MCF 10A (cell line): ENCODE data around the gene TSPYL1. TPM values are rescaled to one million over a fixed set of nuclear protein-coding genes. Genes with fewer than 3 reads are reported as not detected.
A peak's percentile ranks its signal among the peaks of the same experiment; 100 is the strongest.

Source experiments
- BruUV-seq: library from RNA; stranded (reverse); fragments of 400-500 nt; replicated peaks from 2 replicates; lab custom pipeline; 2021; lab: Mats Ljungman, UMichigan
- CTCF ChIA-PET: fragments of 300-600 bp; sonication (Branson Sonifier 250); formaldehyde crosslinking; extraction: SDS; loops from one replicate; lab custom pipeline; 2021; ENCODE audit warnings: antibody characterized with exemption, inconsistent platforms; lab: Yijun Ruan, JAX
- POLR2A ChIA-PET: fragments of 300-600, 350-650 bp; sonication (Branson Sonifier 250); formaldehyde crosslinking; extraction: SDS; loops from one replicate; lab custom pipeline; 2020; ENCODE audit warnings: antibody characterized with exemption, inconsistent platforms; lab: Yijun Ruan, JAX
- DNase-seq: peaks from one replicate; pipeline ENCODE4 v3.0.0-alpha.2; 2018; ENCODE audit not compliant: unreplicated experiment
- H3K27ac Mint-ChIP-seq: one replicate; pipeline ENCODE4 v1.8.0; 2022; ENCODE audit warnings: mild to moderate bottlenecking, low read depth, mixed read lengths; ENCODE audit not compliant: unreplicated experiment
- H3K27me3 Mint-ChIP-seq: one replicate; pipeline ENCODE4 v1.8.0; 2022; ENCODE audit warnings: mixed read lengths; ENCODE audit not compliant: insufficient read depth, unreplicated experiment
- H3K36me3 Mint-ChIP-seq: one replicate; pipeline ENCODE4 v1.8.0; 2022; ENCODE audit warnings: mild to moderate bottlenecking, moderate library complexity, mixed read lengths; ENCODE audit not compliant: insufficient read depth, unreplicated experiment
- H3K4me1 Mint-ChIP-seq: one replicate; pipeline ENCODE4 v1.8.0; 2022; ENCODE audit warnings: mixed read lengths; ENCODE audit not compliant: insufficient read depth, unreplicated experiment
- H3K4me3 Mint-ChIP-seq: one replicate; pipeline ENCODE4 v1.8.0; 2022; ENCODE audit warnings: mild to moderate bottlenecking, moderate library complexity, mixed read lengths; ENCODE audit not compliant: unreplicated experiment
- H3K9me3 Mint-ChIP-seq: one replicate; pipeline ENCODE4 v1.8.0; 2022; ENCODE audit warnings: mixed read lengths; ENCODE audit not compliant: unreplicated experiment
- intact Hi-C: fragments of 100-400 bp; cut with micrococcal nuclease; formaldehyde crosslinking; loops from 2 replicates; pipeline ENCODE4 v1.14.1; 2022
- total RNA-seq: library from RNA; stranded (reverse); gene quantifications from 2 replicates; pipeline ENCODE4 v1.2.3, GENCODE V29; 2022
- TF ChIP-seq, protein P1 (sequence below): fragments of 200-600 bp; IDR thresholded peaks from one replicate; pipeline ENCODE4 v1.8.0; 2022; ENCODE audit warnings: antibody characterized with exemption, mild to moderate bottlenecking; ENCODE audit not compliant: unreplicated experiment

TSPYL1 gene
- total RNA-seq, 1 experiment from 2014 or later, result 67.4 TPM

DNA sequence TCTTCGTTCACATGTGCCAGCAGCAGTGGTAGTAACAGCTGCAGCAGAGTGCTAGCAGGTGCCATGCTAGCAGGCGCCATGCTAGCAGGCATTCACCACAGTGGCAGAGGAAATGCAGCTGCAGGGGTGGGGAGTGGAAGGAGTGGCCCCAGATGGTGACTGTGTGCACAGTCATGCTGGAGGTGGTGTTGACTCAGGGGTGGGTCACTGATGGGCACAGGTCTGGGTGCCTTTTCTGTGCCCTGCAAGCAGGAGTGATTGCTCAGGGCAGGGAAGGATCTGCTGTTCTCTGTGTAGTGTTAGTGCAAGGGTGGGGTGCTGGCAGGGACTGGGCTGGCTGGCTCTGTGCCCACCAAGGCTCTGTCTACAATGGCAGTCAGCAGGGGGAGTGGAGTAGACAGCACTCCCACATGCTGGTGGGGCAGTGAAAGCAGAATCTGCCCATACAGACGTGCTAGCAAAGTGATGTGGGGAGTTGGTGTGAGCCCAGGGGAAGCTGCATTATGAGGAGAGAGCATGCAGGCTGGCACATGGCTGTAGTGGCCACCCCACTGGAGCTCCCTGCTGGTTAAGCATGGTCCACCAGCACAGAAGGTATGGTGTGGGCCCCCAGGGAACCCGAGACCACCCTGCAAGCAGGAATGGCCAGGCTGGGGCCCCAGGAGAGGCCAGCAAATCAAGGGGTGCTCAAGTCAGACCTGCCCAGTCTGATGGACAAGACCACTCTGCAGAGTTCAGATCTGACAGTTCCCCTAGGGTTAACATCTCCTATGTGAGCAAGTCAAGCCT lies 14.5 kb downstream of the TSPYL1 start:
- Mint-ChIP-seq H3K36me3 (peaks cover 6% of the 10 kb centered on the region), H3K4me1 (peaks cover 23% of the 10 kb centered on the region), H3K27ac (no peak overlapping the region), H3K9me3 (peaks cover 9% of the 10 kb centered on the region), H3K4me3 (no peak overlapping the region), H3K27me3 (no peaks in the 10 kb centered on the region)
- ChIA-PET POLR2A (interaction anchor here (0.7 to 2.0 kb wide), 2 partner anchors 14 to 306 kb away, joined by 3 to 9 read pairs; partner anchors contain the start of genes RWDD1 and TSPYL1), CTCF (interaction anchor here (0.6 to 10.5 kb wide), 7 partner anchors 11 to 297 kb away, joined by 3 to 155 read pairs (median 3); partner anchors contain the start of gene TSPYL4)
- TF ChIP-seq, protein P1, sequence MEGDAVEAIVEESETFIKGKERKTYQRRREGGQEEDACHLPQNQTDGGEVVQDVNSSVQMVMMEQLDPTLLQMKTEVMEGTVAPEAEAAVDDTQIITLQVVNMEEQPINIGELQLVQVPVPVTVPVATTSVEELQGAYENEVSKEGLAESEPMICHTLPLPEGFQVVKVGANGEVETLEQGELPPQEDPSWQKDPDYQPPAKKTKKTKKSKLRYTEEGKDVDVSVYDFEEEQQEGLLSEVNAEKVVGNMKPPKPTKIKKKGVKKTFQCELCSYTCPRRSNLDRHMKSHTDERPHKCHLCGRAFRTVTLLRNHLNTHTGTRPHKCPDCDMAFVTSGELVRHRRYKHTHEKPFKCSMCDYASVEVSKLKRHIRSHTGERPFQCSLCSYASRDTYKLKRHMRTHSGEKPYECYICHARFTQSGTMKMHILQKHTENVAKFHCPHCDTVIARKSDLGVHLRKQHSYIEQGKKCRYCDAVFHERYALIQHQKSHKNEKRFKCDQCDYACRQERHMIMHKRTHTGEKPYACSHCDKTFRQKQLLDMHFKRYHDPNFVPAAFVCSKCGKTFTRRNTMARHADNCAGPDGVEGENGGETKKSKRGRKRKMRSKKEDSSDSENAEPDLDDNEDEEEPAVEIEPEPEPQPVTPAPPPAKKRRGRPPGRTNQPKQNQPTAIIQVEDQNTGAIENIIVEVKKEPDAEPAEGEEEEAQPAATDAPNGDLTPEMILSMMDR, result no peak
- intact Hi-C loops, result loop anchor here (5.0 kb wide), 3 partner anchors 48 to 387 kb away; no protein-coding TSS in a partner anchor
- peak; percentile 50 for DNase-seq
- no TSS peak for BruUV-seq

DNA sequence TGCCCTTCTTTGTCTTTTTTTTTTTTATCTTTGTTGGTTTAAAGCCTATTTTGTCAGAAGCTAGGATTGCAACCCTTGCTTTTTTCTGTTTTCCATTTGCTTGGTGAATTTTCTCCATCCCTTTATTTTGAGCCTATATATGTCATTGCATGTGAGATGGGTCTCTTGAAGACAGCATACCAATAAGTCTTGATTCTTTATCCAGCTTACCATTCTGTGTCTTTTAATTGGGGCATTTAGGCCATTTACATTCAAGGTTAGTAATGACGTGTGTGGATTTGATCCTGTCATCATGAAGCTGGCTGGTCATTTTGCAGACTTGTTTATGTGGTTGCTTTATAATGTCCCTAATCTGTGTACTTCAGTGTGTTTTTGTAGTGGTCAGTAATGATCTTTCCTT lies 16.4 kb downstream of the TSPYL1 start:
- POLR2A ChIA-PET, result interaction anchor here (2.0 kb wide), 1 partner anchor 16 kb away, joined by 9 read pairs; the partner anchor contains the start of gene TSPYL1
- H3K4me1 Mint-ChIP-seq, result peaks cover 18% of the 10 kb centered on the region
- BruUV-seq, result no TSS peak
- no peak overlapping the region for H3K27ac Mint-ChIP-seq
- H3K4me3 Mint-ChIP-seq, result no peak overlapping the region
- CTCF ChIA-PET, result no interaction called here
- intact Hi-C loops, result no loop called here
- H3K9me3 Mint-ChIP-seq, result peaks cover 9% of the 10 kb centered on the region
- H3K27me3 Mint-ChIP-seq, result no peaks in the 10 kb centered on the region
- peaks cover 6% of the 10 kb centered on the region for H3K36me3 Mint-ChIP-seq
- no peak for DNase-seq
- TF ChIP-seq, protein P1, result no peak

DNA sequence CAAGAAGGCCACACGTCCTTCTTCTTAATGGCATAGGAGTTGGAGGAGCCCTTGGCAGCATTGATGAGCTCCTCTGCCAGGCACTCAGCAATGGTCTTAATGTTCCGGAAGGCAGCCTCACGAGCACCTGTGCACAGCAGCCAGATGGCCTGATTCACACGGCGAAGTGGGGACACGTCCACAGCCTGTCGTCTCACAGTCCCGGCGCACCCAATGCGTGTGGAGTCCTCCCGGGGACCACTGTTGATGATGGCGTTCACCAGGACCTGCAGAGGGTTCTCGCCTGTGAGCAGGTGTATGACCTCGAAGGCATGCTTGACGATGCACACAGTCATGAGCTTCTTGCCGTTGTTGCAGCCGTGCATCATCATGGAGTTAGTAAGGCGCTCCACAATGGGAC lies 21.2 kb downstream of the TSPYL1 start:
- intact Hi-C loops, result no loop called here
- H3K27ac Mint-ChIP-seq, result no peak overlapping the region
- H3K9me3 Mint-ChIP-seq, result peaks cover 9% of the 10 kb centered on the region
- H3K4me3 Mint-ChIP-seq, result no peak overlapping the region
- ChIA-PET POLR2A (interaction anchor here (0.9 kb wide), 2 partner anchors 14 to 21 kb away, joined by 3 to 4 read pairs; partner anchors contain the start of gene TSPYL1), CTCF (interaction anchor here (0.7 to 3.7 kb wide), 6 partner anchors 10 to 312 kb away, joined by 3 to 34 read pairs (median 3); no protein-coding TSS in a partner anchor)
- H3K36me3 Mint-ChIP-seq, result peaks cover 6% of the 10 kb centered on the region
- no peak for DNase-seq
- no peaks in the 10 kb centered on the region for H3K27me3 Mint-ChIP-seq
- TF ChIP-seq, protein P1, result no peak
- peaks cover 7% of the 10 kb centered on the region for H3K4me1 Mint-ChIP-seq
- BruUV-seq, result no TSS peak

DNA sequence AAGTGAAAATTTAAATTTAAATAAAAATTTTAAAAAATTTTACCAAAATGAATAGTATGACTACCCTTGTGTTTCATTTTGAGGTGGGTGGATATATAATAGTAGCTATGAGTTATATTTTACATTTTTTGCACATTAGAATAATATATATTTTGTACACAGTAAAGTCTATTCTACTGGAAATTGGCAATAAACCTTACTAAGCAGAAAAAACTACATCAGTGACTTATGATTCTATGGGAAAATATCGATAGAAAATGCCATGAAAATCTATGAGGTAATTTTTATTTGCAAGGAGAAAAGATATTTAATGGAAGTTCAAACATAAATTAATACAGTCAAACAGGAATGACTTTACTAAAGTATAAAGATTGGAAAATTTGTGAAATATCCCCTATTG lies 23.0 kb downstream of the TSPYL1 start:
- CTCF ChIA-PET, result interaction anchor here (0.7 to 1.7 kb wide), 3 partner anchors 11 to 444 kb away, joined by 4 to 13 read pairs (median 5); no protein-coding TSS in a partner anchor
- Mint-ChIP-seq H3K27ac (no peak overlapping the region), H3K9me3 (no peaks in the 10 kb centered on the region), H3K27me3 (no peaks in the 10 kb centered on the region), H3K36me3 (no peaks in the 10 kb centered on the region), H3K4me3 (no peak overlapping the region), H3K4me1 (peaks cover 10% of the 10 kb centered on the region)
- POLR2A ChIA-PET, result interaction anchor here (0.5 to 6.0 kb wide), 4 partner anchors 11 to 315 kb away, joined by 4 to 69 read pairs (median 4); partner anchors contain the start of gene TSPYL1
- no TSS peak for BruUV-seq
- DNase-seq, result no peak
- intact Hi-C loops, result no loop called here
- TF ChIP-seq, protein P1, result no peak
